GM12891 (cell line): ENCODE data around the gene EYA2.

Source experiments
- PAX5 ChIP-seq: IDR thresholded peaks from 2 replicates; pipeline ENCODE4 v1.6.1; 2011; ENCODE audit warnings: low read length, moderate library complexity, mild to moderate bottlenecking; ENCODE audit not compliant: insufficient read depth, severe bottlenecking
- POLR2A ChIP-seq: IDR thresholded peaks from 2 replicates; pipeline ENCODE4 v1.6.1; 2011; ENCODE audit warnings: low read depth, low read length, control low read depth
- TAF1 ChIP-seq: IDR thresholded peaks from 2 replicates; pipeline ENCODE4 v1.6.1; 2011; ENCODE audit warnings: low read depth, low read length, control low read depth

GRCh38 chr20:46913329-46914044 is 18.8 kb downstream of the EYA2 start:
- TF ChIP-seq TAF1 (no peak), PAX5 (no peak), POLR2A (no peak)
